ENCODE data around the gene GAS6.

GRCh38 chr13:113819731-113820715, 43.9 kb downstream of the GAS6 start:
- no peak for TF ChIP-seq ZNF747 (tag by site-specific recombination; IDR thresholded peaks at IDR 0.05)
- TF ChIP-seq ZBTB21 (tag by site-specific recombination; IDR thresholded peaks at IDR 0.05) = no peak
- TF ChIP-seq CTCF (tag by site-specific recombination; IDR thresholded peaks at IDR 0.05) = no peak
- TF ChIP-seq PRDM10 (tag by site-specific recombination; IDR thresholded peaks at IDR 0.05) = no peak
- peak; percentile 63; the same call in 1 of the 2 replicates for TF ChIP-seq ZBTB6 (tag by site-specific recombination; IDR thresholded peaks at IDR 0.05)
- no peak for TF ChIP-seq ZNF654 (tag by site-specific recombination; IDR thresholded peaks at IDR 0.05; ENCODE audit: low read depth)
- no peak for TF ChIP-seq HOXA7 (CRISPR knock-in tag; IDR thresholded peaks at IDR 0.05; ENCODE audit: borderline replicate concordance)
- no peak for TF ChIP-seq ZNF549 (tag by site-specific recombination; IDR thresholded peaks at IDR 0.05)

All from HEK293 (cell line).